K562 (cell line): ENCODE data around the gene ACHE. TPM values are rescaled to one million over a fixed set of nuclear protein-coding genes. Genes with fewer than 3 reads are reported as not detected.

Source experiments
- BRCA1 ChIP-seq, 2 experiments: fragments of 450-650 bp in 1 of 2; sonication (generic) in 1 of 2; formaldehyde crosslinking in 1 of 2; IDR thresholded peaks; 2 replicates each; pipeline versions ENCODE4 v1.5.0 to v1.6.1; 2017 to 2020; ENCODE audit warnings: mild to moderate bottlenecking in 1 of 2, missing genetic modification reagents in 1 of 2
- NFYB ChIP-seq: IDR thresholded peaks from 2 replicates; pipeline ENCODE4 v1.6.1; 2011; ENCODE audit warnings: mild to moderate bottlenecking, moderate library complexity; ENCODE audit not compliant: insufficient read length; ENCODE audit errors: extremely low read depth
- NUFIP1 ChIP-seq: fragments of 450-650 bp; IDR thresholded peaks from 2 replicates; pipeline ENCODE4 v1.6.1; 2018; ENCODE audit not compliant: partially characterized antibody
- OTX1 ChIP-seq: fragments of 450-650 bp; formaldehyde crosslinking; IDR thresholded peaks from 2 replicates; pipeline ENCODE4 v1.4.0; 2022; ENCODE audit warnings: mild to moderate bottlenecking
- RUNX1 ChIP-seq: sonication (generic); IDR thresholded peaks from 2 replicates; pipeline ENCODE4 v1.6.1; 2016; ENCODE audit warnings: antibody characterized with exemption, low read depth
- ZNF274 ChIP-seq: IDR thresholded peaks from 2 replicates; pipeline ENCODE4 v1.6.1; 2011; ENCODE audit warnings: low read depth, mild to moderate bottlenecking, low read length, moderate library complexity, borderline replicate concordance
- ZNF668 ChIP-seq: fragments of 250-450 bp; sonication (Bioruptor Pico); IDR thresholded peaks from 2 replicates; pipeline ENCODE4 v1.8.0; 2022; ENCODE audit warnings: mild to moderate bottlenecking, inconsistent platforms
- polyA plus RNA-seq, 8 experiments: library from polyadenylated mRNA; depleted of rRNA in 4 of 8; stranded (reverse) in 5 of 8; unstranded in 3 of 8; fragments of >200 nt; fragmentation: Nextera tagmentation in 2 of 8; fragmentation: Illumina TruSeq in 1 of 8; extraction: Ambion mirVana in 2 of 8; extraction: Trizol in 1 of 8; gene quantifications; 2 replicates each; pipeline versions ENCODE4 v1.2.1 to v1.2.3, GENCODE V29; 2011 to 2014; ENCODE audit warnings: inconsistent platforms in 1 of 8, missing spikeins in 1 of 8
- total RNA-seq, 7 experiments: library from RNA; depleted of rRNA in 6 of 7; stranded (reverse); fragments of >200 nt in 6 of 7; fragmentation: Illumina TruSeq in 2 of 7; extraction: Trizol in 2 of 7; gene quantifications; 2 replicates each; pipeline versions ENCODE4 v1.2.1 to v1.2.3, GENCODE V29; 2011 to 2021; ENCODE audit warnings: low replicate concordance in 1 of 7
- TF ChIP-seq, protein P1 (sequence below), 2 experiments: fragments of 450-650 bp; conservative IDR thresholded peaks; 2 replicates each; pipeline ENCODE4 v1.6.1; 2017; ENCODE audit warnings: mild to moderate bottlenecking in 2 of 2, moderate library complexity in 2 of 2
- TF ChIP-seq, protein P2 (sequence below): fragments of 250-450 bp; sonication (Bioruptor Pico); IDR thresholded peaks from 2 replicates; pipeline ENCODE4 v1.9.0; 2021; ENCODE audit warnings: mild to moderate bottlenecking
- TF ChIP-seq, protein P3 (sequence below): sonication (generic); formaldehyde crosslinking; IDR thresholded peaks from 2 replicates; pipeline ENCODE4 v1.8.0; 2022; ENCODE audit warnings: mild to moderate bottlenecking, missing genetic modification reagents
- TF ChIP-seq, protein P4 (sequence below): fragments of 450-650 bp; IDR thresholded peaks from 2 replicates; pipeline ENCODE4 v1.6.1; 2018; ENCODE audit not compliant: partially characterized antibody
- TF ChIP-seq, protein P5 (sequence below): sonication (generic); formaldehyde crosslinking; IDR thresholded peaks from 2 replicates; pipeline ENCODE4 v1.8.0; 2022; ENCODE audit warnings: missing genetic modification reagents, mild to moderate bottlenecking, borderline replicate concordance
- TF ChIP-seq, protein P6 (sequence below): fragments of 450-650 bp; formaldehyde crosslinking; IDR thresholded peaks from 2 replicates; pipeline ENCODE4 v1.4.0; 2020; ENCODE audit warnings: mild to moderate bottlenecking
- TF ChIP-seq, protein P7 (sequence below): IDR thresholded peaks from 2 replicates; pipeline ENCODE4 v1.6.1; 2011; ENCODE audit not compliant: insufficient read length; ENCODE audit errors: extremely low read depth

The ACHE gene
- total and polyA plus RNA-seq, 9 of the 15 experiments (the other 6 are each of a cell fraction or from before 2014, with no cell fraction given) = 0.04 to 8.8 (median 1.9) TPM

DNA sequence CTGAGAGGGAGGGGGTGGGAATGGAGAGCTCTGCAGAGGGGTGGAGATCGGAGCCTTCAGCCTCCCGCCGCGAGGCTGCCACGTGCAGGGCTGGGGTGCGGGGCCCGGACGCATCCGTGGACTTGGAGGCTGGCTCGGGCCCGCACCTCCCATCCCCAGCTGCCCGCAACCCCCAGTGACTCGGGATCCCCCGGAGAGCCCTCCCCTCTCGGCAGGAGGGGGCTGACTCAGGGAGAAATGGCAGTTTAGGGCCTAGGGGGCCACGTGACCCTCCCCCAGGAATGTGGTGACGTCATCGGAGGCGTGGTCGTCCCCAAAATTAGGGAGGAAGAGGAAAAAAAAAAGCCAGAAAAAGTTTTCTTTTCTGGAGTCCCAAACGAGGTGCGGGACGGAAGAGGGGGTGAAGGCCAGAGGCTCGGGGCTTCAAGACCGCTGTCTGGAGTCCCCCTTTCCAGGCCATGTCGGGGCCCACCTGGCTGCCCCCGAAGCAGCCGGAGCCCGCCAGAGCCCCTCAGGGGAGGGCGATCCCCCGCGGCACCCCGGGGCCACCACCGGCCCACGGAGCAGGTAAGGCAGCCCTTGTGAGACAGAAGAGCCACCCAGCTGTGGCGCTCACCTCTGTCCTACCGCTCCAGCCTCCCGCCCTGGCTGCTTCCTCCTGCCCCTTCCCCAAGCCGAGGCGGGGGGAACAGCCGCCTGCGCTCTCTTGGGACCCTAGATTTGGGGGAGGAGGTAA is 28.5 kb downstream of the ACHE start, which contains the start of gene TRIP6 (continued):
- TF ChIP-seq, protein P1, sequence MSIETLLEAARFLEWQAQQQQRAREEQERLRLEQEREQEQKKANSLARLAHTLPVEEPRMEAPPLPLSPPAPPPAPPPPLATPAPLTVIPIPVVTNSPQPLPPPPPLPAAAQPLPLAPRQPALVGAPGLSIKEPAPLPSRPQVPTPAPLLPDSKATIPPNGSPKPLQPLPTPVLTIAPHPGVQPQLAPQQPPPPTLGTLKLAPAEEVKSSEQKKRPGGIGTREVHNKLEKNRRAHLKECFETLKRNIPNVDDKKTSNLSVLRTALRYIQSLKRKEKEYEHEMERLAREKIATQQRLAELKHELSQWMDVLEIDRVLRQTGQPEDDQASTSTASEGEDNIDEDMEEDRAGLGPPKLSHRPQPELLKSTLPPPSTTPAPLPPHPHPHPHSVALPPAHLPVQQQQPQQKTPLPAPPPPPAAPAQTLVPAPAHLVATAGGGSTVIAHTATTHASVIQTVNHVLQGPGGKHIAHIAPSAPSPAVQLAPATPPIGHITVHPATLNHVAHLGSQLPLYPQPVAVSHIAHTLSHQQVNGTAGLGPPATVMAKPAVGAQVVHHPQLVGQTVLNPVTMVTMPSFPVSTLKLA (conservative IDR thresholded peaks at IDR 0.05) = peak; percentile 98 to 99
- TF ChIP-seq BRCA1 (IDR thresholded peaks at IDR 0.05) (no peak), BRCA1 (CRISPR knock-in tag; IDR thresholded peaks at IDR 0.05) (no peak), NFYB (no peak), NUFIP1 (peak; percentile 30), OTX1 (CRISPR knock-in tag) (peak; percentile 9; the same call in 1 of the 2 replicates), ZNF274 (no peak), RUNX1 (no peak), ZNF668 (CRISPR knock-in tag) (peak; percentile 50; the same call in 1 of the 2 replicates)
- TF ChIP-seq, protein P2, sequence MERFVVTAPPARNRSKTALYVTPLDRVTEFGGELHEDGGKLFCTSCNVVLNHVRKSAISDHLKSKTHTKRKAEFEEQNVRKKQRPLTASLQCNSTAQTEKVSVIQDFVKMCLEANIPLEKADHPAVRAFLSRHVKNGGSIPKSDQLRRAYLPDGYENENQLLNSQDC (CRISPR knock-in tag) = no peak
- TF ChIP-seq, protein P3, sequence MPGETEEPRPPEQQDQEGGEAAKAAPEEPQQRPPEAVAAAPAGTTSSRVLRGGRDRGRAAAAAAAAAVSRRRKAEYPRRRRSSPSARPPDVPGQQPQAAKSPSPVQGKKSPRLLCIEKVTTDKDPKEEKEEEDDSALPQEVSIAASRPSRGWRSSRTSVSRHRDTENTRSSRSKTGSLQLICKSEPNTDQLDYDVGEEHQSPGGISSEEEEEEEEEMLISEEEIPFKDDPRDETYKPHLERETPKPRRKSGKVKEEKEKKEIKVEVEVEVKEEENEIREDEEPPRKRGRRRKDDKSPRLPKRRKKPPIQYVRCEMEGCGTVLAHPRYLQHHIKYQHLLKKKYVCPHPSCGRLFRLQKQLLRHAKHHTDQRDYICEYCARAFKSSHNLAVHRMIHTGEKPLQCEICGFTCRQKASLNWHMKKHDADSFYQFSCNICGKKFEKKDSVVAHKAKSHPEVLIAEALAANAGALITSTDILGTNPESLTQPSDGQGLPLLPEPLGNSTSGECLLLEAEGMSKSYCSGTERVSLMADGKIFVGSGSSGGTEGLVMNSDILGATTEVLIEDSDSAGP (CRISPR knock-in tag) = no peak
- TF ChIP-seq, protein P4, sequence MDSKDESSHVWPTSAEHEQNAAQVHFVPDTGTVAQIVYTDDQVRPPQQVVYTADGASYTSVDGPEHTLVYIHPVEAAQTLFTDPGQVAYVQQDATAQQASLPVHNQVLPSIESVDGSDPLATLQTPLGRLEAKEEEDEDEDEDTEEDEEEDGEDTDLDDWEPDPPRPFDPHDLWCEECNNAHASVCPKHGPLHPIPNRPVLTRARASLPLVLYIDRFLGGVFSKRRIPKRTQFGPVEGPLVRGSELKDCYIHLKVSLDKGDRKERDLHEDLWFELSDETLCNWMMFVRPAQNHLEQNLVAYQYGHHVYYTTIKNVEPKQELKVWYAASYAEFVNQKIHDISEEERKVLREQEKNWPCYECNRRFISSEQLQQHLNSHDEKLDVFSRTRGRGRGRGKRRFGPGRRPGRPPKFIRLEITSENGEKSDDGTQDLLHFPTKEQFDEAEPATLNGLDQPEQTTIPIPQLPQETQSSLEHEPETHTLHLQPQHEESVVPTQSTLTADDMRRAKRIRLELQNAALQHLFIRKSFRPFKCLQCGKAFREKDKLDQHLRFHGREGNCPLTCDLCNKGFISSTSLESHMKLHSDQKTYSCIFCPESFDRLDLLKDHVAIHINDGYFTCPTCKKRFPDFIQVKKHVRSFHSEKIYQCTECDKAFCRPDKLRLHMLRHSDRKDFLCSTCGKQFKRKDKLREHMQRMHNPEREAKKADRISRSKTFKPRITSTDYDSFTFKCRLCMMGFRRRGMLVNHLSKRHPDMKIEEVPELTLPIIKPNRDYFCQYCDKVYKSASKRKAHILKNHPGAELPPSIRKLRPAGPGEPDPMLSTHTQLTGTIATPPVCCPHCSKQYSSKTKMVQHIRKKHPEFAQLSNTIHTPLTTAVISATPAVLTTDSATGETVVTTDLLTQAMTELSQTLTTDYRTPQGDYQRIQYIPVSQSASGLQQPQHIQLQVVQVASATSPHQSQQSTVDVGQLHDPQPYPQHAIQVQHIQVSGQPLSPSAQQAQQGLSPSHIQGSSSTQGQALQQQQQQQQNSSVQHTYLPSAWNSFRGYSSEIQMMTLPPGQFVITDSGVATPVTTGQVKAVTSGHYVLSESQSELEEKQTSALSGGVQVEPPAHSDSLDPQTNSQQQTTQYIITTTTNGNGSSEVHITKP = peak; percentile 80
- TF ChIP-seq, protein P5, sequence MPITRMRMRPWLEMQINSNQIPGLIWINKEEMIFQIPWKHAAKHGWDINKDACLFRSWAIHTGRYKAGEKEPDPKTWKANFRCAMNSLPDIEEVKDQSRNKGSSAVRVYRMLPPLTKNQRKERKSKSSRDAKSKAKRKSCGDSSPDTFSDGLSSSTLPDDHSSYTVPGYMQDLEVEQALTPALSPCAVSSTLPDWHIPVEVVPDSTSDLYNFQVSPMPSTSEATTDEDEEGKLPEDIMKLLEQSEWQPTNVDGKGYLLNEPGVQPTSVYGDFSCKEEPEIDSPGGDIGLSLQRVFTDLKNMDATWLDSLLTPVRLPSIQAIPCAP (CRISPR knock-in tag) = no peak
- TF ChIP-seq, protein P6, sequence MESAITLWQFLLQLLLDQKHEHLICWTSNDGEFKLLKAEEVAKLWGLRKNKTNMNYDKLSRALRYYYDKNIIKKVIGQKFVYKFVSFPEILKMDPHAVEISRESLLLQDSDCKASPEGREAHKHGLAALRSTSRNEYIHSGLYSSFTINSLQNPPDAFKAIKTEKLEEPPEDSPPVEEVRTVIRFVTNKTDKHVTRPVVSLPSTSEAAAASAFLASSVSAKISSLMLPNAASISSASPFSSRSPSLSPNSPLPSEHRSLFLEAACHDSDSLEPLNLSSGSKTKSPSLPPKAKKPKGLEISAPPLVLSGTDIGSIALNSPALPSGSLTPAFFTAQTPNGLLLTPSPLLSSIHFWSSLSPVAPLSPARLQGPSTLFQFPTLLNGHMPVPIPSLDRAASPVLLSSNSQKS (CRISPR knock-in tag) = no peak
- TF ChIP-seq, protein P7, sequence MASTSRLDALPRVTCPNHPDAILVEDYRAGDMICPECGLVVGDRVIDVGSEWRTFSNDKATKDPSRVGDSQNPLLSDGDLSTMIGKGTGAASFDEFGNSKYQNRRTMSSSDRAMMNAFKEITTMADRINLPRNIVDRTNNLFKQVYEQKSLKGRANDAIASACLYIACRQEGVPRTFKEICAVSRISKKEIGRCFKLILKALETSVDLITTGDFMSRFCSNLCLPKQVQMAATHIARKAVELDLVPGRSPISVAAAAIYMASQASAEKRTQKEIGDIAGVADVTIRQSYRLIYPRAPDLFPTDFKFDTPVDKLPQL = no peak
